Central memory CD4-positive, alpha-beta T cell (primary cell): ENCODE results near the gene GRM3.

ENCODE experiments used
- DNase-seq: peaks from one replicate; pipeline ENCODE4 v3.0.0; 2022

The GRM3 gene

GRCh38 chr7:86706406-86706805, 62.7 kb downstream of the GRM3 start:
- DNase-seq: no peak

GRCh38 chr7:86708031-86708680, 64.4 kb downstream of the GRM3 start:
- DNase-seq: no peak

GRCh38 chr7:86720306-86720705, 76.6 kb downstream of the GRM3 start:
- DNase-seq: no peak

GRCh38 chr7:86733783-86734182, 90.1 kb downstream of the GRM3 start:
- no peak for DNase-seq

GRCh38 chr7:86745013-86745745, 101.5 kb downstream of the GRM3 start:
- DNase-seq: no peak

GRCh38 chr7:86747698-86748097, 104.0 kb downstream of the GRM3 start:
- no peak for DNase-seq

- DNase-seq: no peak
Observed at GRCh38 chr7:86748201-86748600, 104.5 kb downstream of the GRM3 start.

- DNase-seq: no peak
Observed at GRCh38 chr7:86748843-86749719, 105.4 kb downstream of the GRM3 start.

- no peak for DNase-seq
Observed at GRCh38 chr7:86749741-86750665, 106.3 kb downstream of the GRM3 start.

- DNase-seq: no peak
Observed at GRCh38 chr7:86760236-86760635, 116.5 kb downstream of the GRM3 start.

GRCh38 chr7:86762129-86762528, 118.4 kb downstream of the GRM3 start:
- DNase-seq: no peak

GRCh38 chr7:86765931-86766330, 122.2 kb downstream of the GRM3 start:
- no peak for DNase-seq

GRCh38 chr7:86768394-86768793, 124.7 kb downstream of the GRM3 start:
- DNase-seq: no peak

- DNase-seq: no peak
Observed at GRCh38 chr7:86768967-86769760, 125.5 kb downstream of the GRM3 start.

- DNase-seq: no peak
Observed at GRCh38 chr7:86773309-86773708, 129.6 kb downstream of the GRM3 start.

GRCh38 chr7:86775203-86775602, 131.5 kb downstream of the GRM3 start:
- DNase-seq: no peak

GRCh38 chr7:86776136-86776535, 132.4 kb downstream of the GRM3 start:
- no peak for DNase-seq

GRCh38 chr7:86778271-86778670, 134.6 kb downstream of the GRM3 start:
- no peak for DNase-seq

GRCh38 chr7:86784765-86785164, 141.1 kb downstream of the GRM3 start:
- no peak for DNase-seq

- no peak for DNase-seq
Observed at GRCh38 chr7:86785641-86786040, 141.9 kb downstream of the GRM3 start.

GRCh38 chr7:86786376-86786775, 142.7 kb downstream of the GRM3 start:
- no peak for DNase-seq

GRCh38 chr7:86788948-86789347, 145.2 kb downstream of the GRM3 start:
- DNase-seq: no peak
